HepG2 (cell line): ENCODE data around the gene MASP1.

Experiments
- NR2C2 ChIP-seq: sonication (generic); formaldehyde crosslinking; IDR thresholded peaks from 2 replicates; pipeline ENCODE4 v1.4.0; 2020; ENCODE audit warnings: missing genetic modification reagents, mild to moderate bottlenecking, moderate library complexity, borderline replicate concordance
- RFX5 ChIP-seq: IDR thresholded peaks from 2 replicates; pipeline ENCODE4 v1.6.1; 2011; ENCODE audit warnings: low read depth, low read length, improper control_type of control experiment
- ZNF777 ChIP-seq: sonication (generic); formaldehyde crosslinking; IDR thresholded peaks from 2 replicates; pipeline ENCODE4 v1.4.0; 2020; ENCODE audit warnings: missing genetic modification reagents
- TF ChIP-seq, protein P1 (sequence below): sonication (generic); formaldehyde crosslinking; IDR thresholded peaks from 2 replicates; pipeline ENCODE4 v1.4.0; 2020; ENCODE audit warnings: mild to moderate bottlenecking, missing genetic modification reagents, borderline replicate concordance
- TF ChIP-seq, protein P2 (sequence below): conservative IDR thresholded peaks from 2 replicates; pipeline ENCODE4 v1.6.1; 2018; ENCODE audit warnings: missing genetic modification reagents

DNA sequence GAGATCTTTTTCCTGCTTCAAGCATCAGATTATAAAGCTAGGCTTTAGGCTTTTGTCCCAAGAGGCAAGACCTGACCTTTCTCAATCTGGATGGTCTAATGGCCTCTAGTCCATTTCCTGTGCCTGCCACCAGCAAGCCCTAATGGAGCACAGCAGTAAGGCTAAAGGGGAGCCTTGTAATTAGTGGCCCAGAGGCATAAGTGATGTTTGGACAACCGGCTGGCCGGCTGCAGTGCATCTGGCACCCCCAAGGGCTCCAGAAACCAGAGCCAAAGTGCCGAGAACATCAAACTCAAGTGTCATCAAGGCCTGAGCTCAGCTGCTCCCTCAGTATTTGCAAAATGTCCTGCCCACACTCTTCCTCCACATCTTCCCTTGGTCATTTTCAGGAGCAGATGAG lies 44.8 kb upstream of the MASP1 start:
- TF ChIP-seq NR2C2 (CRISPR knock-in tag) (no peak), ZNF777 (no peak), RFX5 (no peak)
- TF ChIP-seq, protein P1, sequence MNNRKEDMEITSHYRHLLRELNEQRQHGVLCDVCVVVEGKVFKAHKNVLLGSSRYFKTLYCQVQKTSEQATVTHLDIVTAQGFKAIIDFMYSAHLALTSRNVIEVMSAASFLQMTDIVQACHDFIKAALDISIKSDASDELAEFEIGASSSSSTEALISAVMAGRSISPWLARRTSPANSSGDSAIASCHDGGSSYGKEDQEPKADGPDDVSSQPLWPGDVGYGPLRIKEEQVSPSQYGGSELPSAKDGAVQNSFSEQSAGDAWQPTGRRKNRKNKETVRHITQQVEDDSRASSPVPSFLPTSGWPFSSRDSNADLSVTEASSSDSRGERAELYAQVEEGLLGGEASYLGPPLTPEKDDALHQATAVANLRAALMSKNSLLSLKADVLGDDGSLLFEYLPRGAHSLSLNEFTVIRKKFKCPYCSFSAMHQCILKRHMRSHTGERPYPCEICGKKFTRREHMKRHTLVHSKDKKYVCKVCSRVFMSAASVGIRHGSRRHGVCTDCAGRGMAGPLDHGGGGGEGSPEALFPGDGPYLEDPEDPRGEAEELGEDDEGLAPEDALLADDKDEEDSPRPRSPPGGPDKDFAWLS (CRISPR knock-in tag): no peak
- TF ChIP-seq, protein P2, sequence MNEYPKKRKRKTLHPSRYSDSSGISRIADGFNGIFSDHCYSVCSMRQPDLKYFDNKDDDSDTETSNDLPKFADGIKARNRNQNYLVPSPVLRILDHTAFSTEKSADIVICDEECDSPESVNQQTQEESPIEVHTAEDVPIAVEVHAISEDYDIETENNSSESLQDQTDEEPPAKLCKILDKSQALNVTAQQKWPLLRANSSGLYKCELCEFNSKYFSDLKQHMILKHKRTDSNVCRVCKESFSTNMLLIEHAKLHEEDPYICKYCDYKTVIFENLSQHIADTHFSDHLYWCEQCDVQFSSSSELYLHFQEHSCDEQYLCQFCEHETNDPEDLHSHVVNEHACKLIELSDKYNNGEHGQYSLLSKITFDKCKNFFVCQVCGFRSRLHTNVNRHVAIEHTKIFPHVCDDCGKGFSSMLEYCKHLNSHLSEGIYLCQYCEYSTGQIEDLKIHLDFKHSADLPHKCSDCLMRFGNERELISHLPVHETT (CRISPR knock-in tag): no peak
